NCI-H460 (cell line): Measurements from ENCODE around the gene TP53TG3C. TPM values are rescaled to one million over a fixed set of nuclear protein-coding genes. Genes with fewer than 3 reads are reported as not detected.
"Not testable (repeated sequence)": the region's sequence is repeated elsewhere in the genome, so short reads cannot be mapped to it uniquely, and the experiment has no call there.

Experiments
- DNase-seq: peaks from one replicate; pipeline ENCODE4 v3.0.0-alpha.2; 2016; ENCODE audit warnings: low read depth; ENCODE audit errors: extremely low read depth
- polyA plus RNA-seq: library from polyadenylated mRNA; depleted of rRNA; stranded (reverse); fragments of >200 nt; gene quantifications from 2 replicates; pipeline ENCODE4 v1.2.3, GENCODE V29; 2014; cell fraction: nucleus; rRNA removed
- small RNA-seq, 2 experiments: library from RNA; depleted of rRNA; stranded (forward); fragments of <200 nt; gene quantifications; one replicate each; pipeline ENCODE3, GENCODE V24; 2014
- total RNA-seq: library from RNA; depleted of rRNA; stranded (reverse); fragments of >200 nt; shearing (Covaris generic); gene quantifications from 2 replicates; pipeline ENCODE4 v1.2.3, GENCODE V29; 2014; rRNA removed

TP53TG3C gene, protein sequence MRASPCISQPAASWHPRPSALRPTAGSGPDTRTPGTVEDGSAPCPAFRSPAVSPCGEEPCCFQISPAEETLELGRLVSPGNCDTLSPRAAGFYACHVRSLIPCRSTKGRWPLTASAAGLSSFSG
- total RNA-seq, result not detected in 2 replicates
- polyA plus RNA-seq, result not detected in 2 replicates

DNA sequence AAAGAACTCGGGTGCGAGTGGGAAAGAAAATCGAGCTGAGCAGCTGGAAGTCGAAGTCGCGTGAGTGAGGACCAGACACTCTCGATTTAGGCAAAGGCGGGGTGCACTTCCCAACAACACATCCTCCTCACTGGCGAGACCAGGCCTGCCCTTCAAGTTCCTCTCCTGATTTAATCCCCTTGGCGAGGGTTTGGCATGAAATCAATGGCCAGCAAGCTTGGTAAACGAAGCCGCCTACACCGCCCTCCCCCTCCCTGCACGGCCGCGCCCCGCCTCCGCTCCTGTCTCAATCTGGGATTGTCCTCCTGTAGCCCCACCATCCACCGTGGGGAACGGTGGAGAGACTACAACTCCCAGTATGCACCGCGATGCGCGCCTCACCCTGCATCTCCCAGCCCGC, at the start of gene TP53TG3C:
TP53TG3C (plus strand) TSS at position 301 of the 400 bp plus-strand sequence; CDS start at position 369, 68 bp downstream.
- DNase-seq, result not testable (repeated sequence)

Small RNA genes within 50 kb of the gene (small RNA-seq; reads per million reads assigned to genes)
- gene AC138869.1, result 0 reads per million in 2 experiments

Other genes starting within 250 kb of the TP53TG3C start
- not detected in 2 replicates for gene TP53TG3E, start 110.1 kb downstream of the TP53TG3C start, total RNA-seq
- gene TP53TG3B, start 166.6 kb downstream of the TP53TG3C start, total RNA-seq, result not detected in 2 replicates